Uterus (tissue), 4 donors: Measurements from ENCODE around the gene PPP1R3F. TPM values are rescaled to one million over a fixed set of nuclear protein-coding genes. Genes with fewer than 3 reads are reported as not detected.

ENCODE experiments used
- DNase-seq, 2 donors: peaks; one replicate each; pipeline ENCODE4 v3.0.0-alpha.2; 2019 to 2020
- H3K27ac ChIP-seq, 2 donors: fragments of 200-600 bp; sonication (generic); 1 replicate in 1 of 2; 2 replicates in 1 of 2; pipeline ENCODE4 v1.5.1; 2016 to 2018
- H3K27me3 ChIP-seq, 2 donors: fragments of 200-600 bp; sonication (generic); one replicate each; pipeline ENCODE4 v1.5.1; 2018 to 2019; ENCODE audit warnings: control low read depth in 1 of 2
- H3K36me3 ChIP-seq, 2 donors: fragments of 200-600 bp; sonication (generic); one replicate each; pipeline ENCODE4 v1.5.1; 2019; ENCODE audit warnings: control low read depth in 1 of 2
- H3K4me1 ChIP-seq, 2 donors: fragments of 200-600 bp; sonication (generic); one replicate each; pipeline ENCODE4 v1.5.1; 2018 to 2019; ENCODE audit warnings: control low read depth in 1 of 2
- H3K4me3 ChIP-seq, 2 donors: fragments of 200-600 bp; sonication (generic); 1 replicate in 1 of 2; 2 replicates in 1 of 2; pipeline ENCODE4 v1.5.1; 2018 to 2019; ENCODE audit warnings: mild to moderate bottlenecking in 1 of 2
- H3K9me3 ChIP-seq, 2 donors: fragments of 200-600 bp; sonication (generic); one replicate each; pipeline ENCODE4 v1.5.1; 2019; ENCODE audit warnings: control low read depth in 1 of 2
- POLR2A ChIP-seq, 2 donors: fragments of 450-650 bp; IDR thresholded peaks; one replicate each; pipeline ENCODE4 v1.6.1; 2016; ENCODE audit warnings: antibody characterized with exemption in 2 of 2, mild to moderate bottlenecking in 1 of 2, moderate library complexity in 1 of 2
- intact Hi-C: fragments of 100-400 bp; cut with DNase I; formaldehyde crosslinking; loops from one replicate; pipeline ENCODE4 v1.15.1; 2023; ENCODE audit warnings: low total_unique reads
- total RNA-seq, 4 donors: library from RNA; depleted of rRNA in 3 of 4; stranded (reverse); fragments of >200 nt in 3 of 4; gene quantifications; one replicate each; pipeline versions ENCODE4 v1.1.0 to v1.2.4, GENCODE V29; 2014 to 2023
- TF ChIP-seq, protein P1 (sequence below), 4 experiments: fragments of 200-600 bp in 2 of 4; fragments of 450-650 bp in 2 of 4; sonication (generic) in 2 of 4; IDR thresholded peaks; one replicate each; pipeline ENCODE4 v1.5.1; 2016 to 2019; ENCODE audit warnings: antibody characterized with exemption in 4 of 4, mild to moderate bottlenecking in 2 of 4, moderate library complexity in 1 of 4
- donor health status: DM: yes; HTN: yes; CAD: no.

PPP1R3F gene
- total RNA-seq, 4 donors from 2014 or later, result 3.3 to 16.5 (median 8.0) TPM

DNA sequence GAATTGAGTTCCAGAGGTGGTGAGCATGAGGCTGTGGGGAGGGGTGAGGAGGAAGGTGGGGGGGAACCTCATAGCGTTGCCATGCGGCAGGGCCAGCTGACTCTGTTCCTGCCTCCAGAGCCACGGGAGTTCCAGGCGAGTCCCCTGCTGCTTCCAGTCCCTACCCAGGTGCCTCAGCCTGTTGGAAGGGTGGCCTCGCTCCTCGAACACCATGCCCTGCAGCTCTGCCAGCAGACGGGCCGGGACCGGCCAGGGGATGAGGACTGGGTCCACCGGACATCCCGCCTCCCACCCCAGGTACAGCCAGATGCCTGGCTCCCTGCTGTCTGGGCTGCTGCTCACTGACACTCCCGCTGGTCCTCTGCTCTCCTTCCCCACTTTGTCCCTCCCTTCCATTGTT lies 26.4 kb upstream of the PPP1R3F start:
- H3K9me3 ChIP-seq, result no peaks in the 10 kb centered on the region
- no peak overlapping the region for H3K27ac ChIP-seq
- no peak for TF ChIP-seq POLR2A (IDR thresholded peaks at IDR 0.05)
- TF ChIP-seq, protein P1, sequence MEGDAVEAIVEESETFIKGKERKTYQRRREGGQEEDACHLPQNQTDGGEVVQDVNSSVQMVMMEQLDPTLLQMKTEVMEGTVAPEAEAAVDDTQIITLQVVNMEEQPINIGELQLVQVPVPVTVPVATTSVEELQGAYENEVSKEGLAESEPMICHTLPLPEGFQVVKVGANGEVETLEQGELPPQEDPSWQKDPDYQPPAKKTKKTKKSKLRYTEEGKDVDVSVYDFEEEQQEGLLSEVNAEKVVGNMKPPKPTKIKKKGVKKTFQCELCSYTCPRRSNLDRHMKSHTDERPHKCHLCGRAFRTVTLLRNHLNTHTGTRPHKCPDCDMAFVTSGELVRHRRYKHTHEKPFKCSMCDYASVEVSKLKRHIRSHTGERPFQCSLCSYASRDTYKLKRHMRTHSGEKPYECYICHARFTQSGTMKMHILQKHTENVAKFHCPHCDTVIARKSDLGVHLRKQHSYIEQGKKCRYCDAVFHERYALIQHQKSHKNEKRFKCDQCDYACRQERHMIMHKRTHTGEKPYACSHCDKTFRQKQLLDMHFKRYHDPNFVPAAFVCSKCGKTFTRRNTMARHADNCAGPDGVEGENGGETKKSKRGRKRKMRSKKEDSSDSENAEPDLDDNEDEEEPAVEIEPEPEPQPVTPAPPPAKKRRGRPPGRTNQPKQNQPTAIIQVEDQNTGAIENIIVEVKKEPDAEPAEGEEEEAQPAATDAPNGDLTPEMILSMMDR (IDR thresholded peaks at IDR 0.05), result no peak
- H3K27me3 ChIP-seq, result no peaks in the 10 kb centered on the region
- DNase-seq, result no peak
- no peaks in the 10 kb centered on the region for H3K36me3 ChIP-seq
- no peaks in the 10 kb centered on the region for H3K4me1 ChIP-seq
- intact Hi-C loops, result no loop called here
- H3K4me3 ChIP-seq, result no peak overlapping the region

DNA sequence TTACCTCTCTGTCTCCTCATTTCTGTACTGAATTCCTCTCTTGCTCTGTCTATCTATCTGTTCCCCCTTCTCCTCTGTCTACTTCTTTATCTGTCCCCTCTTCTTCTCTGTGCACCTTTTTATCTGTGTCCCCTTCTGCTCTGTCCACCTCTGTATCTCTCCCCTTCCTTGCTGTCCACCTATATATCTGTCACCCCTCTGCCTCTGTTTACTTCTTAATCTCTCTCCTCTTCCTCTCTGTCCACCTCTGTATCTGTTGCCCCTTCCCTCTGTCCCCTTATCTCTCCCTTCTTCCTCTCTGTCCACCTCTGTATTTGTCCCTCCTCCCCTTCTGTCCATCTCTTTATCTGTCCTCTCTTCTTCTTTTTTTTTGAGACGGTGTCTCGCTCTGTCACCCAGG lies 25.4 kb upstream of the PPP1R3F start:
- Histone ChIP-seq H3K4me1 (no peaks in the 10 kb centered on the region), H3K9me3 (no peaks in the 10 kb centered on the region), H3K27me3 (no peaks in the 10 kb centered on the region), H3K4me3 (no peak overlapping the region), H3K36me3 (no peaks in the 10 kb centered on the region), H3K27ac (no peak overlapping the region)
- intact Hi-C loops, result no loop called here
- TF ChIP-seq, protein P1 (IDR thresholded peaks at IDR 0.05), result no peak
- no peak for DNase-seq

DNA sequence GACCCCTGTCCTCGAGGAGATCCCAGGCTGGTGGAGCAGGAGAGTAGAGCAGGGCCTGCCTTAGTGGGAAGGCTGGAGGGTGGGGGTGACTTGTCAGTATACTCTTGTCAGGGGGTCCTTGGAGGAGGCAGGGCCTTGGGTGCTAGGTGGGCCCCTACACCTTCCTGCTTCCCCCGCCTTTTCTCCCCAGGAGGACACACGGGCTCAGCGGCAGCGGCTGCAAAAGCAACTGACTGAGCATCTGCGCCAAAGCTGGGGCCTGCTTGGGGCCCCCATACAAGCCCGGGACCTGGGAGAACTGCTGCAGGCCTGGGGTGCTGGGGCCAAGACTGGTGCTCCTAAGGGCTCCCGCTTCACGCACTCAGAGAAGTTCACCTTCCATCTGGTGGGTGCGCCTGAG lies 23.1 kb upstream of the PPP1R3F start:
- DNase-seq, result no peak
- intact Hi-C loops, result no loop called here
- Histone ChIP-seq H3K27me3 (no peaks in the 10 kb centered on the region), H3K9me3 (no peaks in the 10 kb centered on the region), H3K4me3 (no peak overlapping the region), H3K4me1 (no peaks in the 10 kb centered on the region), H3K36me3 (no peaks in the 10 kb centered on the region), H3K27ac (no peak overlapping the region)
- TF ChIP-seq POLR2A (IDR thresholded peaks at IDR 0.05), result no peak
- TF ChIP-seq, protein P1 (IDR thresholded peaks at IDR 0.05), result no peak

DNA sequence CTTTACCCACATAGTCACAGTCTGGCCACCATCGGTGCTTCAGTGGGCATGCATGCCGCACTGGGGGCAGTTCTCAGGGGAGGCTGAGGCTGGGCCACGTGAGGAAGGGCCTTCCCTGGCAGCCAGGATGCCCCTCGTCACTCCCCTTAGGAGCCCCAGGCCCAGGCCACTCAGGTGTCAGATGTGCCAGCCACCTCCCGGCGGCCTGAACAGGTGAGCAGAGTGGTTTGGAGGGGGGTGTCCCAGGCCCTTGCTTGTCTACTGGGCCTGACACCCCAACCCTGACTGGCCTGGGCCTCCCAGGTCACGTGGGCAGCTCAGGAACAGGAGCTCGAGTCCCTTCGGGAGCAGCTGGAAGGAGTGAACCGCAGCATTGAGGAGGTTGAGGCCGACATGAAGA lies 22.2 kb upstream of the PPP1R3F start:
- Histone ChIP-seq H3K4me1 (no peaks in the 10 kb centered on the region), H3K27me3 (no peaks in the 10 kb centered on the region), H3K36me3 (no peaks in the 10 kb centered on the region), H3K4me3 (no peak overlapping the region), H3K27ac (no peak overlapping the region), H3K9me3 (no peaks in the 10 kb centered on the region)
- DNase-seq, result no peak
- intact Hi-C loops, result no loop called here
- TF ChIP-seq POLR2A (IDR thresholded peaks at IDR 0.05), result no peak
- TF ChIP-seq, protein P1 (IDR thresholded peaks at IDR 0.05), result no peak

DNA sequence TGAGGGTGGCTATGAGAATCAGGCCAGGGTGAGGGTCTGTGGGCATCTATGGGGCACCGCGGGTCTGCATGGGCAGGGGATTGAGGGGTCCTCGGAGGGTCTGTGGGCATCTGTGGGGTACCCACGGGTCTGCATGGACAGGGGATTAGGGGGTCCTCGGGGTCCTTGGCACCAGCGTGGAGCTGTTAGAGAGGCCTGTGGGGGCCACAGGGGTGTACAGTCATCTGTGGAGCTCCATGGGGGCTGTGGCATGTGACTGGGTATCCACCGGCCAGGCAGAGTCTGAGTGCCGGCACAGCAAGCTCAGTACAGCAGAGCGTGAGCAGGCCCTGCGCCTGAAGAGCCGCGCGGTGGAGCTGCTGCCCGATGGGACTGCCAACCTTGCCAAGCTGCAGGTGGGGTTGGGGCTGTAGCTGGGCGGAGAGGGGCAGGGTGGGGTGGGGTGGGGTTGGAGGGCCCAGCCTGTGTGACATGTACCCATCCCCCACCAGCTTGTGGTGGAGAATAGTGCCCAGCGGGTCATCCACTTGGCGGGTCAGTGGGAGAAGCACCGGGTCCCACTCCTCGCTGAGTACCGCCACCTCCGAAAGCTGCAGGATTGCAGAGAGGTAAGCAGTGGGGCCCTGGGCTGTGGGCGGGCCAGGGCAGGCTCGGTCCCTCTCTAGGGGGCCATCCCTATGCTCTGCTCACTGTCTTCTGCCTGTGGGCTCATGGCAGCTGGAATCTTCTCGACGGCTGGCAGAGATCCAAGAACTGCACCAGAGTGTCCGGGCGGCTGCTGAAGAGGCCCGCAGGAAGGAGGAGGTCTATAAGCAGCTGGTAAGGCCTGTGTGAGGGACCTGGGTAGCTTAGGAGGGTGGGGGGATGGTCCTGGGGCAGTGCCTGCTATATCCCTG lies 21.4 kb upstream of the PPP1R3F start:
- H3K9me3 ChIP-seq, result no peaks in the 10 kb centered on the region
- no peaks in the 10 kb centered on the region for H3K36me3 ChIP-seq
- H3K4me1 ChIP-seq, result no peaks in the 10 kb centered on the region
- no peak overlapping the region for H3K4me3 ChIP-seq
- H3K27me3 ChIP-seq, result no peaks in the 10 kb centered on the region
- TF ChIP-seq, protein P1 (IDR thresholded peaks at IDR 0.05), result no peak
- TF ChIP-seq POLR2A (IDR thresholded peaks at IDR 0.05), result no peak
- no peak overlapping the region for H3K27ac ChIP-seq
- intact Hi-C loops, result no loop called here
- no peak for DNase-seq
